Stomach (tissue), 9 donors: ENCODE measurements around the gene TOM1L1. TPM values are rescaled to one million over a fixed set of nuclear protein-coding genes. Genes with fewer than 3 reads are reported as not detected.

Source experiments
- DNase-seq, 2 donors: peaks; one replicate each; pipeline versions ENCODE4 v3.0.0 to v3.0.0-alpha.2; 2013 to 2019
- H3K27ac ChIP-seq, 5 donors: fragments of 200-600 bp in 4 of 5; sonication (generic) in 4 of 5; one replicate each; pipeline ENCODE4 v1.5.1; 2013 to 2019; ENCODE audit warnings: mild to moderate bottlenecking in 1 of 5, moderate library complexity in 1 of 5
- H3K27me3 ChIP-seq, 3 donors: fragments of 200-600 bp; sonication (generic); one replicate each; pipeline ENCODE4 v1.5.1; 2017 to 2019; ENCODE audit warnings: mixed run types in 1 of 3
- H3K36me3 ChIP-seq, 4 donors: fragments of 200-600 bp; sonication (generic); 1 replicate in 3 of 4; 2 replicates in 1 of 4; pipeline ENCODE4 v1.5.1; 2016 to 2019
- H3K4me1 ChIP-seq, 4 donors: fragments of 200-600 bp; sonication (generic); one replicate each; pipeline ENCODE4 v1.5.1; 2016 to 2019
- H3K4me3 ChIP-seq, 4 donors: fragments of 200-600 bp; sonication (generic) in 3 of 4; one replicate each; pipeline ENCODE4 v1.5.1; 2016 to 2019; ENCODE audit warnings: mild to moderate bottlenecking in 1 of 4
- H3K9me3 ChIP-seq, 4 donors: fragments of 200-600 bp; sonication (generic); one replicate each; pipeline ENCODE4 v1.5.1; 2016 to 2019
- CTCF ChIP-seq, 7 experiments: fragments of 450-650 bp in 4 of 7; fragments of 200-600 bp in 3 of 7; sonication (generic) in 3 of 7; IDR thresholded peaks; one replicate each; pipeline ENCODE4 v1.5.1; 2016 to 2019; ENCODE audit warnings: antibody characterized with exemption in 7 of 7, control low read depth in 2 of 7, mild to moderate bottlenecking in 1 of 7
- EP300 ChIP-seq: sonication (generic); formaldehyde crosslinking; IDR thresholded peaks from one replicate; pipeline ENCODE4 v1.6.1; 2017; ENCODE audit warnings: antibody characterized with exemption
- POLR2A ChIP-seq, 4 donors: fragments of 450-650 bp; IDR thresholded peaks; one replicate each; pipeline ENCODE4 v1.6.1; 2016; ENCODE audit warnings: antibody characterized with exemption in 4 of 4, control low read depth in 2 of 4, mild to moderate bottlenecking in 1 of 4, moderate library complexity in 1 of 4
- POLR2AphosphoS5 ChIP-seq, 3 donors: sonication (generic); formaldehyde crosslinking; IDR thresholded peaks; one replicate each; pipeline ENCODE4 v1.6.1; 2016; ENCODE audit warnings: antibody characterized with exemption in 3 of 3
- WGBS, 5 donors: extraction: QIAGEN DNeasy Blood & Tissue Kit in 3 of 5; methylation state at CpG; one replicate each; pipeline versions ENCODE4 v1.1.5 to v1.1.7; 2013 to 2018; 5-methylcytosine and 5-hydroxymethylcytosine counted together
- intact Hi-C: fragments of 100-400 bp; cut with DNase I; formaldehyde crosslinking; loops from one replicate; pipeline ENCODE4 v1.15.1; 2023; ENCODE audit warnings: low total_unique reads
- polyA plus RNA-seq, 3 donors: library from polyadenylated mRNA; stranded (reverse); fragments of 200-250 nt; gene quantifications; one replicate each; pipeline ENCODE4 v1.2.3, GENCODE V29; 2013
- total RNA-seq, 5 donors: library from RNA; depleted of rRNA; stranded (reverse); fragments of >200 nt; gene quantifications; one replicate each; pipeline versions ENCODE4 v1.1.0 to v1.2.3, GENCODE V29; 2014 to 2016
- donor health status: healthy with polysubstance abuse.
- donor health status: Bipolar disorder and iron deficiency.
- donor health status: healthy.

Gene TOM1L1
- total and polyA plus RNA-seq, 8 donors, result 19.4 to 134 (median 47.6) TPM

GRCh38 chr17:54951286-54951685 lies 50.6 kb downstream of the TOM1L1 start:
- intact Hi-C loops, result no loop called here
- Histone ChIP-seq H3K27ac (no peak overlapping the region), H3K36me3 (peaks cover 16 to 79% (median 64%) of the 10 kb centered on the region in 4 donors), H3K4me3 (no peak overlapping the region), H3K4me1 (peaks cover 0 to 5% (median 0%) of the 10 kb centered on the region in 4 donors), H3K27me3 (no peaks in the 10 kb centered on the region), H3K9me3 (no peaks in the 10 kb centered on the region)
- WGBS, 5 donors, result 73 to 87% (median 75%) methylated on average over 4 of the region's 4 CpGs
- no peak for DNase-seq
- TF ChIP-seq CTCF (IDR thresholded peaks at IDR 0.05), result no peak
- no peak for TF ChIP-seq POLR2A (IDR thresholded peaks at IDR 0.05)
- no peak for TF ChIP-seq POLR2AphosphoS5 (IDR thresholded peaks at IDR 0.05)

GRCh38 chr17:54956791-54957190 lies 56.1 kb downstream of the TOM1L1 start:
- Histone ChIP-seq H3K4me3 (no peak overlapping the region), H3K9me3 (no peaks in the 10 kb centered on the region), H3K4me1 (no peaks in the 10 kb centered on the region), H3K36me3 (peaks cover 26 to 96% (median 79%) of the 10 kb centered on the region in 4 donors), H3K27me3 (no peaks in the 10 kb centered on the region), H3K27ac (no peak overlapping the region)
- intact Hi-C loops, result no loop called here
- 76 to 84% (median 82%) methylated on average over 3 of the region's 3 CpGs for WGBS, 5 donors
- TF ChIP-seq POLR2AphosphoS5 (IDR thresholded peaks at IDR 0.05), result no peak
- TF ChIP-seq POLR2A (IDR thresholded peaks at IDR 0.05), result no peak
- TF ChIP-seq CTCF (IDR thresholded peaks at IDR 0.05), result no peak
- TF ChIP-seq EP300, result no peak
- DNase-seq, result no peak

- Histone ChIP-seq H3K9me3 (no peaks in the 10 kb centered on the region), H3K4me3 (peak overlapping the region; percentile 68 to 97 (median 80)), H3K27ac (peak overlapping the region; percentile 75 to 90 (median 86)), H3K27me3 (no peaks in the 10 kb centered on the region), H3K4me1 (peaks cover 29 to 56% (median 36%) of the 10 kb centered on the region in 4 donors), H3K36me3 (peaks cover 19 to 26% (median 20%) of the 10 kb centered on the region in 4 donors)
- WGBS, 5 donors, result 0 to 1% (median 1%) methylated on average over 20 to 21 of the region's 21 CpGs
- TF ChIP-seq EP300 (no peak), CTCF (IDR thresholded peaks at IDR 0.05) (peak in 2 of 7 experiments; percentile 30 to 35)
- DNase-seq, result peak in 1 of 2 donors; percentile 71
- intact Hi-C loops, result no loop called here
Observed at GRCh38 chr17:54967621-54968261, 67.1 kb downstream of the TOM1L1 start.

GRCh38 chr17:54968262-54968987 lies 67.8 kb downstream of the TOM1L1 start, which contains the start of the genes COX11 and STXBP4:
COX11 (minus strand) TSS chr17:54968654; CDS start chr17:54968646, 8 bp downstream.
STXBP4 (plus strand) TSS chr17:54968765; CDS start chr17:54986220, 17,455 bp downstream.
- peaks cover 31 to 63% (median 39%) of the 10 kb centered on the region in 4 donors for H3K4me1 ChIP-seq
- peak; percentile 96 to 99 for DNase-seq
- peak within 1 kb of the TSS; percentile 68 to 97 (median 80) for H3K4me3 ChIP-seq
- intact Hi-C loops, result no loop called here
- WGBS, 5 donors, result 0 to 1% (median 1%) methylated on average over 38 to 57 of the region's 57 CpGs
- peaks cover 12 to 19% (median 13%) of the 10 kb centered on the region in 4 donors for H3K36me3 ChIP-seq
- H3K27me3 ChIP-seq, result no peaks in the 10 kb centered on the region
- H3K9me3 ChIP-seq, result no peaks in the 10 kb centered on the region
- peak in 1 of 4 donors; percentile 43 for TF ChIP-seq POLR2A (IDR thresholded peaks at IDR 0.05)
- no peak for TF ChIP-seq EP300
- peak; percentile 79 to 94 (median 86) for TF ChIP-seq POLR2AphosphoS5 (IDR thresholded peaks at IDR 0.05)
- peak in 1 of 7 experiments; percentile 53 for TF ChIP-seq CTCF (IDR thresholded peaks at IDR 0.05)
- H3K27ac ChIP-seq, result peak within 1 kb of the TSS; percentile 81 to 90 (median 86)
